Measurements from ENCODE around the gene TICAM2. TPM values are rescaled to one million over a fixed set of nuclear protein-coding genes. Genes with fewer than 3 reads are reported as not detected.

The TICAM2 gene
- total and polyA plus RNA-seq, 2 of the 8 experiments (the other 6 are each of a cell fraction or from before 2014, with no cell fraction given), result 0.02 TPM; not detected in 1

DNA sequence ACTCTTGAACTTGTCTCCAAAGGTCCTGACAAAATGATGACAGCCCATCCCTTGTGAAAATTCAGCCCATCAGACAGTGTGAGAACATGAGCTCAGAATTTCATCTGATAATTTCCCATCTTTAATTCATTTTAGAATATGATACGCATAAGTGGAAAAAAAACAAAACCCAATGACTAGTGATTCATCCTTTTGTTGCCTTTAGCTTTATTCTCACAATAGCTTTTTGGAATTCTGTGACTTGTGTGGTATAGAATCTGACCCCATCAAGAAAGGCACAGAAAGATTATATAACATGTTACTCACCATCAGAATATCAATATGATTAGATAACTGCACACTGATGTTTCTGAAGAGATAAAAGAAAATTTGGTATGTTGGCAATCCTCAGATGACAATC lies 39.7 kb upstream of the TICAM2 start:
- Histone ChIP-seq H4K20me1 (replicated peaks in 1 of 2; ENCODE audit: control insufficient read depth in 1 of 2, insufficient read depth in 2 of 2, low read length in 2 of 2) (no peaks in the 10 kb centered on the region), H3K9ac (replicated peaks in 1 of 4; ENCODE audit: extremely low read depth in 1 of 4, low read depth in 3 of 4, low read length in 3 of 4) (no peak overlapping the region), H4K91ac (replicated peaks; ENCODE audit: insufficient read length, low read length) (no peak overlapping the region), H2BK15ac (ENCODE audit: low read length) (no peak overlapping the region), H3K9me3 (ENCODE audit: insufficient read depth in 2 of 2, low read depth in 1 of 2, low read length in 1 of 2) (no peaks in the 10 kb centered on the region), H2BK20ac (ENCODE audit: low read length) (no peak overlapping the region), H3K27ac (ENCODE audit: low read depth, low read length) (no peak overlapping the region), H3K4me2 (ENCODE audit: insufficient read depth in 1 of 2, low read depth in 2 of 2, low read length in 2 of 2) (no peak overlapping the region), H2BK120ac (replicated peaks; ENCODE audit: low read depth, low read length) (no peak overlapping the region), H3K36me3 (ENCODE audit: control insufficient read depth in 2 of 4, insufficient read depth in 4 of 4, low read length in 3 of 4) (no peaks in the 10 kb centered on the region), H3K56ac (replicated peaks; ENCODE audit: insufficient read length, low read depth, low read length) (no peak overlapping the region), H3K79me1 (ENCODE audit: low read depth, low read length) (no peaks in the 10 kb centered on the region), H2BK12ac (ENCODE audit: low read depth, low read length) (no peak overlapping the region), H3K14ac (ENCODE audit: insufficient read length) (no peak overlapping the region), H3K4ac (replicated peaks; ENCODE audit: insufficient read length, low read depth, low read length) (no peak overlapping the region), H3K4me3 (ENCODE audit: extremely low read depth in 1 of 4, insufficient read depth in 2 of 4, low read depth in 3 of 4, low read length in 4 of 4) (no peak overlapping the region), H4K5ac (ENCODE audit: insufficient read length, low read depth, low read length) (no peak overlapping the region), H3K4me1 (replicated peaks in 1 of 4; ENCODE audit: control insufficient read depth in 3 of 4, insufficient read depth in 4 of 4, low read length in 3 of 4) (peaks cover 0 to 3% (median under 1%) of the 10 kb centered on the region in 4 experiments; a peak in 2 of 7 replicates), H2AFZ (ENCODE audit: low read length) (no peak overlapping the region), H3K79me2 (ENCODE audit: control insufficient read depth in 1 of 2, insufficient read depth in 2 of 2, low read length in 2 of 2) (no peaks in the 10 kb centered on the region), H3K23ac (ENCODE audit: insufficient read length) (no peak overlapping the region), H4K8ac (ENCODE audit: extremely low read depth, insufficient read depth, low read length) (no peak overlapping the region), H3K18ac (ENCODE audit: extremely low read depth, low read length) (no peak overlapping the region), H2AK5ac (ENCODE audit: low read depth, low read length) (no peak overlapping the region), H2BK5ac (ENCODE audit: low read depth, low read length) (no peak overlapping the region), H3K27me3 (replicated peaks in 1 of 4; ENCODE audit: control insufficient read depth in 3 of 4, extremely low read depth in 1 of 4, insufficient read depth in 3 of 4, low read length in 3 of 4) (no peaks in the 10 kb centered on the region), H3K23me2 (ENCODE audit: low read depth, low read length) (no peaks in the 10 kb centered on the region; the same call in 1 of the 2 replicates)
- 94% methylated on average over 1 of the region's 1 CpG; no CpG with 5 or more reads in 1 of the 2 experiments for WGBS, 2 experiments (ENCODE audit: extremely low coverage in 1 of 2, insufficient coverage in 1 of 2, insufficient read length in 1 of 2, insufficient replicate concordance in 2 of 2, low coverage in 1 of 2, low lambda C conversion rate in 2 of 2, missing lambda C conversion rate in 1 of 2)
- FAIRE-seq (no peak), DNase-seq (ENCODE audit: low read depth in 1 of 2, low spot score in 2 of 2) (no peak)
- ChIA-PET CTCF (ENCODE audit: partially characterized antibody) (interaction anchor here (0.8 to 2.8 kb wide), 4 partner anchors 7 to 185 kb away, joined by 3 to 16 read pairs (median 3); no protein-coding TSS in a partner anchor), POLR2A (ENCODE audit: partially characterized antibody) (interaction anchor here (0.6 kb wide), 1 partner anchor 41 kb away, joined by 4 read pairs; no protein-coding TSS in a partner anchor)
- TF ChIP-seq SIRT6 (IDR thresholded peaks at IDR 0.05; ENCODE audit: low read length) (no peak), PHF8 (conservative IDR thresholded peaks at IDR 0.05; ENCODE audit: low read depth, low read length) (no peak), SAP30 (IDR thresholded peaks at IDR 0.05; ENCODE audit: insufficient read depth, insufficient replicate concordance, low read length) (no peak), RFX5 (IDR thresholded peaks at IDR 0.05; ENCODE audit: borderline replicate concordance, low read depth, low read length) (no peak)

Measured in H1 (cell line).